Body of pancreas (tissue), 4 donors: ENCODE measurements around the gene APLF.

ENCODE experiments used
- CTCF ChIP-seq, 7 experiments: fragments of 450-650 bp in 4 of 7; fragments of 200-600 bp in 3 of 7; sonication (generic) in 3 of 7; IDR thresholded peaks; one replicate each; pipeline ENCODE4 v1.5.1; 2016 to 2019; ENCODE audit warnings: antibody characterized with exemption in 7 of 7
- POLR2A ChIP-seq, 3 donors: fragments of 450-650 bp; IDR thresholded peaks; one replicate each; pipeline ENCODE4 v1.6.1; 2016; ENCODE audit warnings: antibody characterized with exemption in 3 of 3, mild to moderate bottlenecking in 2 of 3

GRCh38 chr2:68561372-68561771, 94.0 kb downstream of the APLF start:
- TF ChIP-seq CTCF (IDR thresholded peaks at IDR 0.05) (no peak), POLR2A (IDR thresholded peaks at IDR 0.05) (no peak)
